HG03354 (cell line): ENCODE measurements around the gene TSPAN10.
"Not testable (repeated sequence)": the region's sequence is repeated elsewhere in the genome, so short reads cannot be mapped to it uniquely, and the experiment has no call there.

Experiments
- ATAC-seq: cut with Tn5 transposase; IDR thresholded peaks from one replicate; pipeline ENCODE4 v1.9.1; 2021; ENCODE audit warnings: mild to moderate bottlenecking; ENCODE audit not compliant: unreplicated experiment, poor library complexity, severe bottlenecking

The TSPAN10 gene

GRCh38 chr17:81636505-81637288 is at the start of gene TSPAN10, which contains the start of gene NPLOC4:
TSPAN10 (plus strand) TSS chr17:81637196; CDS start chr17:81642413, 5,217 bp downstream.
NPLOC4 (minus strand) TSS chr17:81637112; CDS start chr17:81636930, 182 bp downstream.
- ATAC-seq: peak; percentile 82

GRCh38 chr17:81589612-81590011 is 47.4 kb upstream of the TSPAN10 start:
- no peak for ATAC-seq

- no peak for ATAC-seq
These were observed 46.9 kb upstream of the TSPAN10 start for GRCh38 chr17:81590121-81590520.

- ATAC-seq: no peak
These were observed 45.0 kb upstream of the TSPAN10 start for GRCh38 chr17:81591971-81592370.

GRCh38 chr17:81593105-81593871 is 43.7 kb upstream of the TSPAN10 start:
- no peak for ATAC-seq

GRCh38 chr17:81599719-81600486 is 37.1 kb upstream of the TSPAN10 start:
- ATAC-seq: no peak

- ATAC-seq: no peak
These were observed 35.4 kb upstream of the TSPAN10 start for GRCh38 chr17:81601525-81602120.

GRCh38 chr17:81603846-81604610 is 33.0 kb upstream of the TSPAN10 start:
- ATAC-seq: no peak

- ATAC-seq: no peak
These were observed 29.6 kb upstream of the TSPAN10 start for GRCh38 chr17:81607431-81607830.

GRCh38 chr17:81608082-81608481 is 28.9 kb upstream of the TSPAN10 start:
- no peak for ATAC-seq

- no peak for ATAC-seq
These were observed 28.4 kb upstream of the TSPAN10 start for GRCh38 chr17:81608605-81609004.

GRCh38 chr17:81609541-81610311 is 27.3 kb upstream of the TSPAN10 start:
- no peak for ATAC-seq

- ATAC-seq: no peak
These were observed 24.6 kb upstream of the TSPAN10 start for GRCh38 chr17:81612172-81612970.

GRCh38 chr17:81615401-81615930 is 21.5 kb upstream of the TSPAN10 start:
- no peak for ATAC-seq

- no peak for ATAC-seq
These were observed 20.1 kb upstream of the TSPAN10 start for GRCh38 chr17:81616877-81617276.

- not testable (repeated sequence) for ATAC-seq
These were observed 18.7 kb upstream of the TSPAN10 start for GRCh38 chr17:81618307-81618706.

- no peak for ATAC-seq
These were observed 15.4 kb upstream of the TSPAN10 start for GRCh38 chr17:81621494-81622130.
